Activated CD4-positive, alpha-beta memory T cell treated with anti-CD3 and anti-CD28 coated beads, Interleukin-2, amount 10 ng/mL, durations not matched to agents 7 days and 5 days (primary cell): Measurements from ENCODE around the gene RTN4IP1. TPM values are rescaled to one million over a fixed set of nuclear protein-coding genes. Genes with fewer than 3 reads are reported as not detected.
"Not testable (repeated sequence)": the region's sequence is repeated elsewhere in the genome, so short reads cannot be mapped to it uniquely, and the experiment has no call there.

Experiments used
- CTCF ChIA-PET: fragments of 350-600 bp; sonication (Branson Sonifier 250); formaldehyde crosslinking; loops from one replicate; lab custom pipeline; 2021; ENCODE audit warnings: antibody characterized with exemption, inconsistent platforms; lab: Charles Lee
- POLR2A ChIA-PET: fragments of 350-600 bp; sonication (Branson Sonifier 250); formaldehyde crosslinking; loops from one replicate; lab custom pipeline; 2021; ENCODE audit warnings: antibody characterized with exemption; lab: Charles Lee
- DNase-seq: peaks from one replicate; pipeline ENCODE4 v3.0.0-alpha.2; 2020
- H3K27ac Mint-ChIP-seq: one replicate; pipeline ENCODE4 v1.8.0; 2021; ENCODE audit warnings: mild to moderate bottlenecking, mixed read lengths
- H3K27me3 Mint-ChIP-seq: one replicate; pipeline ENCODE4 v1.8.0; 2021; ENCODE audit warnings: mixed read lengths
- H3K36me3 Mint-ChIP-seq: one replicate; pipeline ENCODE4 v1.8.0; 2021; ENCODE audit warnings: low read depth, mixed read lengths
- H3K4me1 Mint-ChIP-seq: one replicate; pipeline ENCODE4 v1.8.0; 2021; ENCODE audit warnings: mixed read lengths
- H3K4me3 Mint-ChIP-seq: one replicate; pipeline ENCODE4 v1.8.0; 2021; ENCODE audit warnings: mild to moderate bottlenecking, mixed read lengths
- H3K9me3 Mint-ChIP-seq: one replicate; pipeline ENCODE4 v1.8.0; 2021; ENCODE audit warnings: mixed read lengths
- total RNA-seq, 2 experiments: library from RNA; stranded (reverse); gene quantifications; one replicate each; pipeline ENCODE4 v1.2.3, GENCODE V29; 2021

RTN4IP1 gene
- total RNA-seq, 2 experiments from 2014 or later = 5.8 to 7.7 TPM

- Mint-ChIP-seq H3K9me3 (no peaks in the 10 kb centered on the region), H3K4me1 (peaks cover 30% of the 10 kb centered on the region), H3K36me3 (peaks cover 17% of the 10 kb centered on the region), H3K27ac (no peak overlapping the region), H3K27me3 (no peaks in the 10 kb centered on the region), H3K4me3 (no peak overlapping the region)
- ChIA-PET POLR2A (no interaction called here), CTCF (interaction anchor here (0.6 to 3.5 kb wide), 20 partner anchors 9 to 370 kb away, joined by 3 to 26 read pairs (median 4); partner anchors contain the start of genes QRSL1 and RTN4IP1)
- peak; percentile 28 for DNase-seq
Observed at GRCh38 chr6:106609699-106610098, 19.6 kb downstream of the RTN4IP1 start.

- Mint-ChIP-seq H3K36me3 (peaks cover 14% of the 10 kb centered on the region), H3K4me3 (no peak overlapping the region), H3K27ac (no peak overlapping the region), H3K9me3 (no peaks in the 10 kb centered on the region), H3K27me3 (no peaks in the 10 kb centered on the region), H3K4me1 (peaks cover 15% of the 10 kb centered on the region)
- ChIA-PET POLR2A (no interaction called here), CTCF (interaction anchor here (0.6 to 2.0 kb wide), 18 partner anchors 9 to 371 kb away, joined by 3 to 10 read pairs (median 4); partner anchors contain the start of genes QRSL1 and RTN4IP1)
- DNase-seq = no peak
Observed at GRCh38 chr6:106608080-106608668, 21.1 kb downstream of the RTN4IP1 start.

GRCh38 chr6:106600329-106600728 lies 29.0 kb downstream of the RTN4IP1 start:
- ChIA-PET POLR2A (no interaction called here), CTCF (no interaction called here)
- DNase-seq = no peak
- Mint-ChIP-seq H3K4me3 (no peak overlapping the region), H3K27me3 (no peaks in the 10 kb centered on the region), H3K27ac (no peak overlapping the region), H3K9me3 (no peaks in the 10 kb centered on the region), H3K36me3 (peaks cover 8% of the 10 kb centered on the region), H3K4me1 (no peaks in the 10 kb centered on the region)

- DNase-seq = no peak
- Mint-ChIP-seq H3K4me3 (no peak overlapping the region), H3K36me3 (peaks cover 3% of the 10 kb centered on the region), H3K27me3 (no peaks in the 10 kb centered on the region), H3K27ac (no peak overlapping the region), H3K4me1 (no peaks in the 10 kb centered on the region), H3K9me3 (no peaks in the 10 kb centered on the region)
- ChIA-PET CTCF (interaction anchor here (0.8 kb wide), 1 partner anchor 33 kb away, joined by 5 read pairs; no protein-coding TSS in a partner anchor), POLR2A (interaction anchor here (0.9 kb wide), 1 partner anchor 274 kb away, joined by 3 read pairs; no protein-coding TSS in a partner anchor)
Observed at GRCh38 chr6:106599440-106599839, 29.9 kb downstream of the RTN4IP1 start.

GRCh38 chr6:106591111-106591825 lies 38.0 kb downstream of the RTN4IP1 start:
- H3K4me3 Mint-ChIP-seq = no peak overlapping the region
- CTCF ChIA-PET = no interaction called here
- POLR2A ChIA-PET = no interaction called here
- no peaks in the 10 kb centered on the region for H3K27me3 Mint-ChIP-seq
- H3K9me3 Mint-ChIP-seq = no peaks in the 10 kb centered on the region
- H3K27ac Mint-ChIP-seq = no peak overlapping the region
- H3K36me3 Mint-ChIP-seq = peaks cover 8% of the 10 kb centered on the region
- H3K4me1 Mint-ChIP-seq = no peaks in the 10 kb centered on the region
- no peak for DNase-seq

- H3K36me3 Mint-ChIP-seq, H3K4me1 Mint-ChIP-seq, H3K9me3 Mint-ChIP-seq, DNase-seq, POLR2A ChIA-PET, H3K4me3 Mint-ChIP-seq, CTCF ChIA-PET, H3K27me3 Mint-ChIP-seq, H3K27ac Mint-ChIP-seq: not testable (repeated sequence)
Observed at GRCh38 chr6:106588937-106589336, 40.4 kb downstream of the RTN4IP1 start.

GRCh38 chr6:106586815-106587415 lies 42.4 kb downstream of the RTN4IP1 start:
- ChIA-PET POLR2A (no interaction called here), CTCF (no interaction called here)
- no peak overlapping the region for H3K4me3 Mint-ChIP-seq
- H3K27ac Mint-ChIP-seq = no peak overlapping the region
- H3K27me3 Mint-ChIP-seq = no peaks in the 10 kb centered on the region
- no peaks in the 10 kb centered on the region for H3K4me1 Mint-ChIP-seq
- H3K9me3 Mint-ChIP-seq = no peaks in the 10 kb centered on the region
- H3K36me3 Mint-ChIP-seq = peaks cover 10% of the 10 kb centered on the region
- no peak for DNase-seq

- Mint-ChIP-seq H3K36me3 (peaks cover 9% of the 10 kb centered on the region), H3K27ac (no peak overlapping the region), H3K4me3 (no peak overlapping the region), H3K4me1 (peaks cover 8% of the 10 kb centered on the region), H3K9me3 (no peaks in the 10 kb centered on the region), H3K27me3 (no peaks in the 10 kb centered on the region)
- ChIA-PET POLR2A (no interaction called here), CTCF (interaction anchor here (0.5 to 2.0 kb wide), 4 partner anchors 11 to 137 kb away, joined by 3 to 6 read pairs (median 4); no protein-coding TSS in a partner anchor)
- DNase-seq = no peak
Observed at GRCh38 chr6:106581468-106581867, 47.8 kb downstream of the RTN4IP1 start.

- Mint-ChIP-seq H3K27ac (no peak overlapping the region), H3K27me3 (no peaks in the 10 kb centered on the region), H3K4me1 (peaks cover 26% of the 10 kb centered on the region), H3K9me3 (no peaks in the 10 kb centered on the region), H3K4me3 (no peak overlapping the region), H3K36me3 (peaks cover 9% of the 10 kb centered on the region)
- POLR2A ChIA-PET = no interaction called here
- CTCF ChIA-PET = interaction anchor here (0.8 to 1.0 kb wide), 3 partner anchors 13 to 134 kb away, joined by 3 to 5 read pairs (median 4); no protein-coding TSS in a partner anchor
- DNase-seq = no peak
Observed at GRCh38 chr6:106579281-106579680, 50.0 kb downstream of the RTN4IP1 start.

GRCh38 chr6:106574741-106575458 lies 54.4 kb downstream of the RTN4IP1 start:
- no peaks in the 10 kb centered on the region for H3K27me3 Mint-ChIP-seq

GRCh38 chr6:106572875-106573585 lies 56.3 kb downstream of the RTN4IP1 start:
- ChIA-PET POLR2A (interaction anchor here (0.8 kb wide), 1 partner anchor 38 kb away, joined by 3 read pairs; no protein-coding TSS in a partner anchor), CTCF (interaction anchor here (0.7 to 5.6 kb wide), 4 partner anchors 60 to 406 kb away, joined by 3 to 26 read pairs (median 4); no protein-coding TSS in a partner anchor)
- no peaks in the 10 kb centered on the region for H3K27me3 Mint-ChIP-seq
- H3K36me3 Mint-ChIP-seq = peaks cover 26% of the 10 kb centered on the region
- no peak overlapping the region for H3K4me3 Mint-ChIP-seq
- peaks cover 22% of the 10 kb centered on the region for H3K4me1 Mint-ChIP-seq
- H3K9me3 Mint-ChIP-seq = no peaks in the 10 kb centered on the region
- no peak for DNase-seq
- H3K27ac Mint-ChIP-seq = no peak overlapping the region

More at GRCh38 chr6:106574741-106575458, 54.4 kb downstream of the RTN4IP1 start:
- H3K4me1 Mint-ChIP-seq = peaks cover 26% of the 10 kb centered on the region
- DNase-seq = no peak
- H3K4me3 Mint-ChIP-seq = no peak overlapping the region
- POLR2A ChIA-PET = no interaction called here
- CTCF ChIA-PET = no interaction called here
- H3K9me3 Mint-ChIP-seq = no peaks in the 10 kb centered on the region
- no peak overlapping the region for H3K27ac Mint-ChIP-seq
- H3K36me3 Mint-ChIP-seq = peaks cover 15% of the 10 kb centered on the region

- Mint-ChIP-seq H3K27me3 (no peaks in the 10 kb centered on the region), H3K4me3 (no peak overlapping the region), H3K27ac (no peak overlapping the region), H3K4me1 (peaks cover 20% of the 10 kb centered on the region), H3K36me3 (peaks cover 32% of the 10 kb centered on the region), H3K9me3 (no peaks in the 10 kb centered on the region)
- no peak for DNase-seq
- POLR2A ChIA-PET = interaction anchor here (0.8 to 1.6 kb wide), 2 partner anchors 11 to 38 kb away, joined by 3 to 5 read pairs; no protein-coding TSS in a partner anchor
- CTCF ChIA-PET = interaction anchor here (0.6 to 5.6 kb wide), 4 partner anchors 60 to 237 kb away, joined by 3 to 26 read pairs (median 4); no protein-coding TSS in a partner anchor
Observed at GRCh38 chr6:106572436-106572835, 56.9 kb downstream of the RTN4IP1 start.
